H1 (cell line): Measurements from ENCODE around the gene MAP2K1. TPM values are rescaled to one million over a fixed set of nuclear protein-coding genes. Genes with fewer than 3 reads are reported as not detected.

Experiments
- CTCF ChIA-PET: fragments of 300-600 bp; sonication (Branson Sonifier 250); formaldehyde crosslinking; loops from one replicate; lab custom pipeline; 2021; ENCODE audit not compliant: partially characterized antibody; lab: Charles Lee
- POLR2A ChIA-PET: fragments of 300-600 bp; sonication (Branson Sonifier 250); formaldehyde crosslinking; loops from one replicate; lab custom pipeline; 2021; ENCODE audit warnings: inconsistent platforms; ENCODE audit not compliant: partially characterized antibody; lab: Charles Lee
- DNase-seq, 2 experiments: peaks; one replicate each; pipeline versions ENCODE4 v3.0.0 to v3.0.0-alpha.2; 2010 to 2022; ENCODE audit warnings: low spot score in 2 of 2, low read depth in 1 of 2, mixed read lengths in 1 of 2
- FAIRE-seq: peaks from 2 replicates; lab custom pipeline; 2011; peaks lifted over from hg19 to GRCh38; lab: Jason Lieb, UNC
- H2AFZ ChIP-seq: 2 replicates; pipeline ENCODE4 v1.8.1; 2012; ENCODE audit warnings: low read length, inconsistent platforms
- H2AK5ac ChIP-seq: 2 replicates; pipeline ENCODE4 v1.6.1; 2013; ENCODE audit warnings: low read depth, low read length
- H2BK120ac ChIP-seq: replicated peaks from 2 replicates; pipeline ENCODE3; 2013; ENCODE audit warnings: low read depth, low read length, inconsistent platforms
- H2BK12ac ChIP-seq: 2 replicates; pipeline ENCODE4 v1.6.1; 2013; ENCODE audit warnings: low read depth, low read length
- H2BK15ac ChIP-seq: 2 replicates; pipeline ENCODE4 v1.6.1; 2013; ENCODE audit warnings: low read length
- H2BK20ac ChIP-seq: 2 replicates; pipeline ENCODE4 v1.6.1; 2013; ENCODE audit warnings: low read length
- H2BK5ac ChIP-seq: 2 replicates; pipeline ENCODE4 v1.6.1; 2013; ENCODE audit warnings: low read depth, low read length
- H3K14ac ChIP-seq: 2 replicates; pipeline ENCODE4 v1.6.1; 2013; ENCODE audit warnings: inconsistent platforms; ENCODE audit not compliant: insufficient read length
- H3K18ac ChIP-seq: 2 replicates; pipeline ENCODE4 v1.6.1; 2013; ENCODE audit warnings: low read length; ENCODE audit errors: extremely low read depth
- H3K23ac ChIP-seq: 2 replicates; pipeline ENCODE4 v1.6.1; 2013; ENCODE audit warnings: inconsistent platforms; ENCODE audit not compliant: insufficient read length
- H3K23me2 ChIP-seq: 2 replicates; pipeline ENCODE4 v1.6.1; 2013; ENCODE audit warnings: low read depth, low read length
- H3K27ac ChIP-seq: 2 replicates; pipeline ENCODE4 v1.6.1; 2011; ENCODE audit warnings: low read depth, low read length, inconsistent platforms
- H3K27me3 ChIP-seq, 4 experiments: replicated peaks in 1 of 4; 1 replicate in 1 of 4; 2 replicates in 3 of 4; pipeline versions ENCODE4 v1.6.1 to v1.8.1; 2011 to 2013; ENCODE audit warnings: low read length in 3 of 4, mild to moderate bottlenecking in 3 of 4, inconsistent platforms in 2 of 4, mixed read lengths in 2 of 4, moderate library complexity in 1 of 4; ENCODE audit not compliant: control insufficient read depth in 3 of 4, insufficient read depth in 3 of 4; ENCODE audit errors: extremely low read depth in 1 of 4
- H3K36me3 ChIP-seq, 4 experiments: 2 replicates each; pipeline versions ENCODE4 v1.6.1 to v1.8.1; 2011 to 2013; ENCODE audit warnings: mild to moderate bottlenecking in 4 of 4, low read length in 3 of 4, moderate library complexity in 2 of 4, control low read depth in 1 of 4, inconsistent platforms in 1 of 4; ENCODE audit not compliant: insufficient read depth in 4 of 4, control insufficient read depth in 2 of 4
- H3K4ac ChIP-seq: replicated peaks from 2 replicates; pipeline ENCODE3; 2013; ENCODE audit warnings: low read length, low read depth, mixed read lengths, inconsistent platforms; ENCODE audit not compliant: insufficient read length
- H3K4me1 ChIP-seq, 4 experiments: replicated peaks in 1 of 4; 1 replicate in 1 of 4; 2 replicates in 3 of 4; pipeline versions ENCODE4 v1.6.1 to v1.8.1; 2011 to 2013; ENCODE audit warnings: low read length in 3 of 4, inconsistent platforms in 2 of 4, mixed read lengths in 1 of 4; ENCODE audit not compliant: insufficient read depth in 4 of 4, control insufficient read depth in 3 of 4
- H3K4me2 ChIP-seq, 2 experiments: 2 replicates each; pipeline versions ENCODE4 v1.6.1 to v1.8.1; 2011 to 2013; ENCODE audit warnings: low read depth in 2 of 2, low read length in 2 of 2, control low read depth in 1 of 2, inconsistent platforms in 1 of 2, mild to moderate bottlenecking in 1 of 2; ENCODE audit not compliant: insufficient read depth in 1 of 2
- H3K4me3 ChIP-seq, 4 experiments: fragments of 200-600, 300-600 bp in 1 of 4; sonication (generic), shearing (Covaris generic), sonication (Bioruptor Twin) in 1 of 4; 2 replicates each; pipeline versions ENCODE4 v1.5.1 to v1.8.1; 2011 to 2016; ENCODE audit warnings: low read length in 4 of 4, low read depth in 3 of 4, control low read depth in 2 of 4, inconsistent platforms in 2 of 4, mild to moderate bottlenecking in 2 of 4, mixed read lengths in 1 of 4, moderate library complexity in 1 of 4; ENCODE audit not compliant: insufficient read depth in 2 of 4; ENCODE audit errors: extremely low read depth in 1 of 4
- H3K56ac ChIP-seq: replicated peaks from 2 replicates; pipeline ENCODE3; 2013; ENCODE audit warnings: low read depth, mild to moderate bottlenecking, mixed read lengths, low read length, inconsistent platforms; ENCODE audit not compliant: insufficient read length
- H3K79me1 ChIP-seq: 2 replicates; pipeline ENCODE4 v1.6.1; 2013; ENCODE audit warnings: low read depth, low read length, control low read depth
- H3K79me2 ChIP-seq, 2 experiments: 2 replicates each; pipeline versions ENCODE4 v1.6.1 to v1.8.1; 2012 to 2013; ENCODE audit warnings: low read length in 2 of 2, mild to moderate bottlenecking in 2 of 2, inconsistent platforms in 1 of 2; ENCODE audit not compliant: insufficient read depth in 2 of 2, control insufficient read depth in 1 of 2
- H3K9ac ChIP-seq, 4 experiments: replicated peaks in 1 of 4; 1 replicate in 1 of 4; 2 replicates in 3 of 4; pipeline versions ENCODE4 v1.6.1 to v1.8.1; 2011 to 2013; ENCODE audit warnings: low read depth in 3 of 4, low read length in 3 of 4, control low read depth in 2 of 4, mild to moderate bottlenecking in 2 of 4, moderate library complexity in 2 of 4, inconsistent platforms in 1 of 4; ENCODE audit errors: extremely low read depth in 1 of 4
- H3K9me3 ChIP-seq, 2 experiments: 2 replicates each; pipeline versions ENCODE4 v1.6.1 to v1.8.1; 2012 to 2013; ENCODE audit warnings: mild to moderate bottlenecking in 2 of 2, moderate library complexity in 2 of 2, control low read depth in 1 of 2, inconsistent platforms in 1 of 2, low read depth in 1 of 2, low read length in 1 of 2, mixed read lengths in 1 of 2; ENCODE audit not compliant: insufficient read depth in 2 of 2
- H4K20me1 ChIP-seq, 2 experiments: replicated peaks in 1 of 2; 2 replicates each; pipeline versions ENCODE3 to v1.8.1; 2011 to 2013; ENCODE audit warnings: inconsistent platforms in 2 of 2, low read length in 2 of 2, mild to moderate bottlenecking in 1 of 2; ENCODE audit not compliant: insufficient read depth in 2 of 2, control insufficient read depth in 1 of 2
- H4K5ac ChIP-seq: 2 replicates; pipeline ENCODE4 v1.6.1; 2013; ENCODE audit warnings: low read length, low read depth, mixed read lengths, inconsistent platforms; ENCODE audit not compliant: insufficient read length
- H4K8ac ChIP-seq: 2 replicates; pipeline ENCODE4 v1.8.0; 2013; ENCODE audit warnings: mild to moderate bottlenecking, moderate library complexity, low read length, inconsistent platforms; ENCODE audit not compliant: insufficient read depth; ENCODE audit errors: extremely low read depth
- H4K91ac ChIP-seq: replicated peaks from 2 replicates; pipeline ENCODE3; 2013; ENCODE audit warnings: low read length, mixed read lengths, inconsistent platforms; ENCODE audit not compliant: insufficient read length
- CHD2 ChIP-seq: IDR thresholded peaks from 2 replicates; pipeline ENCODE4 v1.6.1; 2012; ENCODE audit warnings: low read length, improper control_type of control experiment
- EGR1 ChIP-seq: IDR thresholded peaks from 2 replicates; pipeline ENCODE4 v1.6.1; 2011; ENCODE audit warnings: low read depth, low read length, borderline replicate concordance
- HDAC2 ChIP-seq, 2 experiments: fragments of 300-600 bp in 1 of 2; sonication (generic) in 1 of 2; IDR thresholded peaks; 2 replicates each; pipeline ENCODE4 v1.6.1; 2011 to 2012; ENCODE audit warnings: low read depth in 2 of 2, low read length in 2 of 2, mild to moderate bottlenecking in 2 of 2, moderate library complexity in 2 of 2, borderline replicate concordance in 1 of 2, inconsistent platforms in 1 of 2
- HDAC6 ChIP-seq: IDR thresholded peaks from one replicate; pipeline ENCODE4 v1.7.1; 2012; ENCODE audit warnings: low read depth, mild to moderate bottlenecking, inconsistent platforms, low read length, moderate library complexity
- KDM4A ChIP-seq: IDR thresholded peaks from one replicate; pipeline ENCODE4 v1.7.1; 2012; ENCODE audit warnings: low read depth, mild to moderate bottlenecking, moderate library complexity, low read length, inconsistent platforms; ENCODE audit not compliant: severe bottlenecking
- RBBP5 ChIP-seq: IDR thresholded peaks from 2 replicates; pipeline ENCODE4 v1.7.1; 2012; ENCODE audit warnings: low read depth, mild to moderate bottlenecking, inconsistent platforms, low read length, moderate library complexity, borderline replicate concordance
- RFX5 ChIP-seq: IDR thresholded peaks from 2 replicates; pipeline ENCODE4 v1.6.1; 2011; ENCODE audit warnings: low read depth, low read length, improper control_type of control experiment, borderline replicate concordance
- SAP30 ChIP-seq: fragments of 300-600 bp; sonication (generic); IDR thresholded peaks from 2 replicates; pipeline ENCODE4 v1.7.1; 2012; ENCODE audit warnings: low read length, moderate library complexity, mild to moderate bottlenecking, inconsistent platforms; ENCODE audit not compliant: insufficient read depth, insufficient replicate concordance
- SP2 ChIP-seq: IDR thresholded peaks from 2 replicates; pipeline ENCODE4 v1.6.1; 2012; ENCODE audit warnings: mild to moderate bottlenecking, low read length, inconsistent platforms
- SP4 ChIP-seq: IDR thresholded peaks from 2 replicates; pipeline ENCODE4 v1.6.1; 2012; ENCODE audit warnings: low read length, inconsistent platforms
- TAF7 ChIP-seq: optimal IDR thresholded peaks from 2 replicates; pipeline ENCODE3; 2011; ENCODE audit warnings: low read depth, mild to moderate bottlenecking, inconsistent platforms, low read length, moderate library complexity, borderline replicate concordance
- TCF12 ChIP-seq: IDR thresholded peaks from 2 replicates; pipeline ENCODE4 v1.6.1; 2011; ENCODE audit warnings: low read depth, mild to moderate bottlenecking, low read length
- USF2 ChIP-seq: IDR thresholded peaks from 2 replicates; pipeline ENCODE4 v1.6.1; 2011; ENCODE audit warnings: low read length, improper control_type of control experiment
- WGBS, 2 experiments: shearing (Covaris generic) in 1 of 2; methylation state at CpG; one replicate each; pipeline versions ENCODE4 v1.1.6 to v1.1.7; 2013 to 2015; ENCODE audit warnings: low lambda C conversion rate in 2 of 2, mixed read lengths in 2 of 2, inconsistent platforms in 1 of 2, low coverage in 1 of 2, missing lambda C conversion rate in 1 of 2; ENCODE audit not compliant: insufficient replicate concordance in 2 of 2, insufficient coverage in 1 of 2, insufficient read length in 1 of 2; ENCODE audit errors: extremely low coverage in 1 of 2, missing lambda C conversion rate in 1 of 2; 5-methylcytosine and 5-hydroxymethylcytosine counted together
- polyA plus RNA-seq, 7 experiments: library from polyadenylated mRNA; depleted of rRNA in 3 of 7; stranded (reverse) in 5 of 7; unstranded in 2 of 7; fragments of >200 nt in 5 of 7; fragments of 200-250 nt in 2 of 7; gene quantifications; 1 replicate in 5 of 7; 2 replicates in 1 of 7; 4 replicates in 1 of 7; pipeline versions ENCODE4 v1.2.1 to v1.2.3, GENCODE V29; 2011 to 2013; ENCODE audit warnings: missing spikeins in 2 of 7, mixed read lengths in 2 of 7
- total RNA-seq: library from RNA; stranded (reverse); fragmentation: NEBNext Ultra II Directional; extraction: Animal tissue kit (Norgen Biotek cat#: 25700); gene quantifications from 2 replicates; pipeline ENCODE4 v1.2.1, GENCODE V29; 2021

Gene MAP2K1
- total and polyA plus RNA-seq, 2 of the 8 experiments (the other 6 are each of a cell fraction or from before 2014, with no cell fraction given): 54.7 to 78.2 TPM

GRCh38 chr15:66486887-66487286, 100.2 kb downstream of the MAP2K1 start:
- POLR2A ChIA-PET: interaction anchor here (1.1 to 6.9 kb wide), 4 partner anchors 12 to 51 kb away, joined by 3 to 56 read pairs (median 6); partner anchors contain the start of gene SNAPC5
- H3K36me3 ChIP-seq: peaks cover 9 to 59% (median 39%) of the 10 kb centered on the region in 4 experiments
- H3K23me2 ChIP-seq: no peaks in the 10 kb centered on the region
- H2BK20ac ChIP-seq: no peak overlapping the region
- no peak overlapping the region for H3K23ac ChIP-seq
- no peaks in the 10 kb centered on the region for H3K27me3 ChIP-seq
- no peak overlapping the region for H3K4ac ChIP-seq
- H3K79me1 ChIP-seq: peaks cover 4% of the 10 kb centered on the region; the same call in 1 of the 2 replicates
- no peak overlapping the region for H3K27ac ChIP-seq
- H3K4me1 ChIP-seq: no peaks in the 10 kb centered on the region
- no peaks in the 10 kb centered on the region for H3K79me2 ChIP-seq
- FAIRE-seq (no peak), DNase-seq (no peak)
- H4K20me1 ChIP-seq: peaks cover 0 to 6% of the 10 kb centered on the region in 2 experiments
- H3K9ac ChIP-seq: no peak overlapping the region
- H3K14ac ChIP-seq: no peak overlapping the region
- no peak overlapping the region for H3K56ac ChIP-seq
- H2AK5ac ChIP-seq: no peak overlapping the region
- no peak overlapping the region for H2BK120ac ChIP-seq
- H2BK15ac ChIP-seq: no peak overlapping the region
- H3K4me3 ChIP-seq: no peak overlapping the region
- no peak overlapping the region for H4K8ac ChIP-seq
- no peak overlapping the region for H2BK5ac ChIP-seq
- H3K9me3 ChIP-seq: no peaks in the 10 kb centered on the region
- WGBS, 2 experiments: 97% methylated on average over 3 of the region's 3 CpGs; no CpG with 5 or more reads in 1 of the 2 experiments
- H2AFZ ChIP-seq: no peak overlapping the region
- no peak overlapping the region for H2BK12ac ChIP-seq
- no peak overlapping the region for H4K91ac ChIP-seq
- H4K5ac ChIP-seq: no peak overlapping the region
- no peak overlapping the region for H3K4me2 ChIP-seq
- CTCF ChIA-PET: interaction anchor here (0.6 to 6.7 kb wide), 3 partner anchors 11 to 137 kb away, joined by 3 to 44 read pairs (median 4); partner anchors contain the start of gene SNAPC5
- no peak overlapping the region for H3K18ac ChIP-seq
- TF ChIP-seq KDM4A: no peak
- TF ChIP-seq SAP30: no peak
- no peak for TF ChIP-seq CHD2
- TF ChIP-seq SP4: no peak
- no peak for TF ChIP-seq SP2
- TF ChIP-seq EGR1: no peak
- TF ChIP-seq HDAC6: no peak
- no peak for TF ChIP-seq TCF12
- TF ChIP-seq RFX5: no peak
- TF ChIP-seq RBBP5: no peak
- TF ChIP-seq USF2: no peak
- no peak for TF ChIP-seq HDAC2 (IDR thresholded peaks at IDR 0.05; ENCODE audit: borderline replicate concordance in 1 of 2, low read depth in 2 of 2, low read length in 2 of 2)
- TF ChIP-seq TAF7: no peak
